Stimulated activated naive CD4-positive, alpha-beta T cell (primary cell): ENCODE results near the gene CRB2.

Experiments used
- DNase-seq, 6 experiments: peaks; one replicate each; lab custom pipeline; 2025; lab: John Stamatoyannopoulos, UW

The CRB2 gene

GRCh38 chr9:123402981-123403509 is 47.0 kb downstream of the CRB2 start:
- DNase-seq = no peak

- DNase-seq = no peak
Measured at GRCh38 chr9:123406016-123406415, 50.0 kb downstream of the CRB2 start.

GRCh38 chr9:123406691-123407216 is 50.8 kb downstream of the CRB2 start:
- DNase-seq = no peak

GRCh38 chr9:123407217-123407851 is 51.3 kb downstream of the CRB2 start:
- no peak for DNase-seq

GRCh38 chr9:123408313-123409262 is 52.6 kb downstream of the CRB2 start:
- no peak for DNase-seq

GRCh38 chr9:123410281-123410910 is 54.4 kb downstream of the CRB2 start:
- no peak for DNase-seq

- no peak for DNase-seq
Measured at GRCh38 chr9:123411191-123411590, 55.2 kb downstream of the CRB2 start.

GRCh38 chr9:123411636-123412035 is 55.6 kb downstream of the CRB2 start:
- DNase-seq = no peak

- no peak for DNase-seq
Measured at GRCh38 chr9:123412171-123412820, 56.3 kb downstream of the CRB2 start.

- DNase-seq = no peak
Measured at GRCh38 chr9:123414204-123414603, 58.2 kb downstream of the CRB2 start.

GRCh38 chr9:123414936-123415930 is 59.2 kb downstream of the CRB2 start:
- DNase-seq = no peak

- no peak for DNase-seq
Measured at GRCh38 chr9:123416176-123416575, 60.2 kb downstream of the CRB2 start.

- no peak for DNase-seq
Measured at GRCh38 chr9:123417289-123418051, 61.5 kb downstream of the CRB2 start.

- no peak for DNase-seq
Measured at GRCh38 chr9:123418052-123418430, 62.0 kb downstream of the CRB2 start.

GRCh38 chr9:123418506-123418905 is 62.5 kb downstream of the CRB2 start:
- DNase-seq = no peak

GRCh38 chr9:123419091-123419490 is 63.1 kb downstream of the CRB2 start:
- DNase-seq = no peak

- no peak for DNase-seq
Measured at GRCh38 chr9:123419721-123420591, 64.0 kb downstream of the CRB2 start.

GRCh38 chr9:123420592-123421111 is 64.7 kb downstream of the CRB2 start:
- no peak for DNase-seq

GRCh38 chr9:123421186-123421585 is 65.2 kb downstream of the CRB2 start:
- no peak for DNase-seq
